Activated naive CD4-positive, alpha-beta T cell treated with Interleukin-2 at 50 U/mL for 16 hours (primary cell): Measurements from ENCODE around the gene IL23A.
"Not testable (repeated sequence)": the region's sequence is repeated elsewhere in the genome, so short reads cannot be mapped to it uniquely, and the experiment has no call there.

ENCODE experiments used
- DNase-seq: peaks from one replicate; pipeline ENCODE4 v3.0.0-alpha.2; 2020

Gene IL23A, protein sequence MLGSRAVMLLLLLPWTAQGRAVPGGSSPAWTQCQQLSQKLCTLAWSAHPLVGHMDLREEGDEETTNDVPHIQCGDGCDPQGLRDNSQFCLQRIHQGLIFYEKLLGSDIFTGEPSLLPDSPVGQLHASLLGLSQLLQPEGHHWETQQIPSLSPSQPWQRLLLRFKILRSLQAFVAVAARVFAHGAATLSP

GRCh38 chr12:56338308-56339157, at the start of gene IL23A:
Gene IL23A (plus strand): TSS chr12:56338884. CDS start chr12:56339045, 161 bp downstream.
- DNase-seq, result peak; percentile 89

- DNase-seq, result no peak
These were observed 44.9 kb upstream of the IL23A start for GRCh38 chr12:56293795-56294194.

DNA sequence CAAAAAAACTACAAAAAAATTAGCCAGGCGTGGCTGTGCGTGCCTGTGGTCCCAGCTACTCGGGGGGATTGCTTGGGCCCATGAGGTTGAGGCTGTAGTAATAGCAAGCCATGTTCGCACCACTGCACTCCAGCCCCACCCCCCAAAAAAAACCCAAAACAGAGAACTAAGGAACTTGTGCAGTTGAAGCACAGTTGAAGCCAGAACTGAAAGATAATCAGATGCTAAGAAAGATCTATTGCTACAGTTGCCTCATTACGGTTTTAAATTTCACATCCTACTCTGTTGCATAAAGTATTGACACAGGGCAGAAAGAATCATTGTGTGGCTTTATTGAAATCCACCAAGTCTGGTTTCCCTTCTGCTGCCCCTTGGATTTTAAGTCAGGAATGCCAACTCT, 42.4 kb upstream of the IL23A start:
- no peak for DNase-seq

DNA sequence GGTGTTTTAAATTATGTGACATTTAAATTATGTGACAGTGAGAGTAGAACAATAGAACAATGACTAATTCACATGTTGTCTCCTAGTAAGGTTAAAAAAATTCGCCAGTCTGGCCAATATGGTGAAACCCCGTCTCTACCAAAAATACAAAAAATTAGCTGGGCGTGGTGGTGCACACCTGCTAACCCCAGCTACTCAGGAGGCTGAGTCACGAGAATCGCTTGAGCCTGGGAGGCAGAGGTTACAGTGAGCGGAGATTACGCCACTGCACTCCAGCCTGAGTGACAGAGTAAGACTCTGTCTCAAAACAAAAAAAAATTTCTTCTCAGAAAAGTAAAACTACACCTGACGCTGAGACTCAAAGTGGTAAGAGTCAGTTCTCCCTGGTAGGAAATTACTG, 41.3 kb upstream of the IL23A start:
- DNase-seq, result no peak

DNA sequence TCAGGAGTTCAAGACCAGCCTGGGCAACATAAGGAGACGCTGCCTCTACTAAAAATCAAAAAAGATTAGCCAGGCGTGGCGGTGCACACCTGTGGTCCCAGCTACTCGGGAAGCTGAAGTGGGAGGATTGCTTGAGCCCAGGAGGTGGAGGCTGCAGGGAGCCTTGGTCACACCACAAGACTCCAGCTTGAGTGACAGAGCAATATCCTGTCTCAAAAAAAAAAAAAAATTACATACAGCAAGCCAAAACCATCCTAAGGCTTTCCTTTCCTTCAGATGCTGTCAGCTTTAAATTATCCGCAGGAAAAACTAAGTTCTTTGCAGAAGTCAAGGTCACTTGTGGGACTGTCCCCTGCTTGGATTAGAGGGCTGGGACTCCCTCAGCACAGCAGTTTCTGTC, 39.9 kb upstream of the IL23A start:
- no peak for DNase-seq

- DNase-seq, result peak; percentile 26
These were observed 39.3 kb upstream of the IL23A start for GRCh38 chr12:56299308-56299852.

- peak; percentile 99 for DNase-seq
These were observed 38.6 kb upstream of the IL23A start, which contains the start of gene CS for GRCh38 chr12:56299853-56300643. Gene CS (minus strand): TSS chr12:56300330. CDS start chr12:56300201, 129 bp downstream.

DNA sequence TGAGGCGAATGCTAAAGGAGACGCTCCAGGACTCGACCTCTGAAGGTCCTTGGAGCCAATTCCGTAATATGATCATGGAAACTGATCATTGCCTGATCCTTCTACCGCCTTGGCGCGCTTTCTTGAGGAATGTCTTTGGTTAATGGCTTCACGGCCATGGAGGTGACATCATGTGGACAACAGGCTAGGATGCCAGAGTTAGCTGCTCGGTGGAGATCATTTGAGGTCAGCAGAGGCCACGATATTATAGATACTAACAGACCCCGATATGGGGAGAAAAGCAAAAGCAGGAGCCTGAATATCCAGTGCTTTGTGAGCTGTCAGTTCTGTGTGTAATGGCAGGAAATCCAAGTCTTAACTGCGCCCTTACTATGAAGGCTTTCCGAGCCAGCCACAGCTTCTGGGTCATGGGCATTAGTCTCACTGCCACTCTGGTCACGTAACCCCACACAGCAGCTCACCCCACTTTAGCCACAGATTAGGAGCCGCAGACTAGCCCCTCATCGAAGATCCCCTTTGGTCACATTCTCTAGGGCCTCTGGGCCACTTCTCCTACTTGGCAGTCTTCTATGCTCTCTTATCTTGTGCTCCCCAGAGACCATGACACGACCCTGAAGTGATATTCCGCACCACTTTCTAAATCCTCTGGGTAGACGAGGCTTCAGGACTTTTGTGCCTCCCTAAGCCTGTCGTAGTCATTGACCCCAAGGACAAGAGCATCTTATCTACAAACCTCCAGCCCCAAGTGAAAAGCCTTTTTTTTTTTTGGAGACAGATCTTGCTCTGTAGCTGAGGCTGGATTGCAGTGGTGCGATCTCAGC, 37.8 kb upstream of the IL23A start:
- no peak for DNase-seq

DNA sequence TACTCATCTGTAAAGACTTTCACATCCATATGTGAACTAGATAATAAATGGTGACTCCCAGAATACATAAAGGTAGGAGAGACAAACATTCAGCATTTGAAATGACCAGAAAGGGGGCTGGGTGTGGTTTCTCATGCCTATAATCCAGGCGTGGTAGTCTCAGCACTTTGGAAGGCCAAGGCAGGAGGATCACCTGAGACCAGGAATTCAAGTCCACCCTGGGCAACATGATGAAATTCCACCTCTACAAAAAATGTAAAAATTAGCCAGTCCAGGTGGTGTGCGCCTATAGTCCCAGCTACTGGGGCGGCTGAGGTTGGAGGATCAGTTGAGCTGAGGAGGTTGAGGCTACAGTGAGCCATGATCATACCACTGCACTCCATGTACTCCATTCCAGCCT, 34.4 kb upstream of the IL23A start:
- DNase-seq, result no peak

DNA sequence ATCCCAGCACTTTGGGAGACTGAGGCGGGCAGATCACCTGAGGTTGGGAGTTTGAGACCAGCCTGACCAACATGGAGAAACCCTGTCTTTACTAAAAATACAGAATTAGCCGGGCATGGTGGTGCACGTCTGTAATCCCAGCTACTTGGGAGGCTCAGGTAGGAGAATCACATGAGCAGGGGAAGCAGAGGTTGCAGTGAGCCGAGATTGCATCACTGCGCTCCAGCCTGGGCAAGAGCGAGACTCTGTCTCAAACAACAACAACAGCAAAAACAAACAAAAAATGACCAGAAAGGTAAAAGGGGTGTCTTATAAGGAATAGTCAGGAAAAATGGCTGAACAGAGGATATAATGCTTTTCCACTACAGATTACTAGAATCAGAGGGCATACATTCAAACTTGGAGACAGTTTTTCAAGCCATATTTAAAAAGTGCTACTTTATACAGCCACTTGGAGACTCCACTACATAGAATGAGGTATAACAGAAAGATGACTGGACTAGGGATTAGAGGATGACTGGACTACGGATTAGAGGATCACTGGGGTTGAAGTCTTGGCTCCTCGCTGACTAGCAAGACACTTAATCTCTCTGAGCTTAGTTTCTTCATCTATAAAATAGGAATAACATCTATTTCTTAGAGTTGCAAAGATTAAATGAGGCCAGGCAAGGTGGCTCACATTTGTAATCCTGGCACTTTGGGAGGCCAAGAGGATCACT, 33.7 kb upstream of the IL23A start:
- no peak for DNase-seq

DNA sequence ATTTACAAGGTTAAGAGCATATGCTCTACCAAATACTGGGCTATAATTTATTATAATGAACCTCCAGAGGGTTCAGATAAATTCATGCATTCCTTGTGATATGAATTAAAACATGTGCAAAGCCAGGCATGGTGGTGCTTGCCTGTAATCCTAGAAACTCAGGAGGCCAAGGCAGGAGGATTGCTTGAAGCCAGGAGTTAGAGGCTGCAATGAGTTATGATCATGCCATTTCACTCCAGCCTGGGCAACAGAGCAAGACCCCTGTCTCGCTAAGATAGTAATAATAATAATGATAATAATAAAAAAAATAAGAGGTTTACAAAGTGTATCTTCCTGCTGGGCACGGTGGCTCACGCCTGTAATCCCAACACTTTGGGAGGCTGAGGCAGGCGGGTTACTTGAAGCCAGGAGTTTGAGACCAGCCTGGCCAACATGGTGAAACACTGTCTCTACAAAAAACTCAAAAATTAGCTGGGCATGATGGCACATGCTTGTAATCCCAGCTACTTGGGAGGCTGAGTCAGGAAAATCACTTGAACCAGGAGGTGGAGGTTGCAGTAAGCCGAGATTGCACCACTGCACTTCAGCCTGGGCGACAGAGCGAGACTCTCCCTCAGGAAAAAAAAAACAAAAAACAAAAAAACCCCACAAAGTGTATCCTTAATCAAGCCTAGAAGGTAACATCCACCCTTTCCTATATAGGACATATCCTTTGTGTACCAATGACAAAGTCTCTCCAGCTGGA, 31.3 kb upstream of the IL23A start:
- DNase-seq, result no peak

- DNase-seq, result no peak
These were observed 30.0 kb upstream of the IL23A start for GRCh38 chr12:56308714-56309113.

GRCh38 chr12:56311003-56311402, 27.7 kb upstream of the IL23A start:
- no peak for DNase-seq

DNA sequence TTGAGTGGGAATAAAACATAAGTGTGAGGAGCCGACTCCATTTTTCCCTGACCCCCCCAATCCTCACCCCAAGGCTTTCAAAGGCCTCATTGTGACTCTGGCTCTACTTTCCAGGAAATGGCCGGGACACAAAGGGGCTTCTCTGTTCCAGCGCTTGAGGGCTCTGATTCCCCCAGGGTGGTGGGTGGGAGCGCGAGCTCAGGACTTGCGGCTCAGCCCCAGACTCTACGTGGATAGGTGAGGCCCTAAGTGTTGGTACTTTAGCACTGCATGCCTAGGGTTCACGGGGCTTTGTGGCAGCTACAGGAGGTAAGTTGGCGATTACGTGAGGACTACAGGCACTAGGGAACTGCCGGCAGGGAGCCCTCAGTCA, 23.4 kb upstream of the IL23A start:
- DNase-seq, result no peak

GRCh38 chr12:56315622-56316473, 22.8 kb upstream of the IL23A start, which contains the start of gene CNPY2:
Gene CNPY2 (minus strand): TSS chr12:56315988. CDS start chr12:56315217, 771 bp downstream.
- DNase-seq, result peak; percentile 92

GRCh38 chr12:56317675-56318074, 21.0 kb upstream of the IL23A start:
- DNase-seq, result no peak

- no peak for DNase-seq
These were observed 17.7 kb upstream of the IL23A start for GRCh38 chr12:56321027-56321426.

DNA sequence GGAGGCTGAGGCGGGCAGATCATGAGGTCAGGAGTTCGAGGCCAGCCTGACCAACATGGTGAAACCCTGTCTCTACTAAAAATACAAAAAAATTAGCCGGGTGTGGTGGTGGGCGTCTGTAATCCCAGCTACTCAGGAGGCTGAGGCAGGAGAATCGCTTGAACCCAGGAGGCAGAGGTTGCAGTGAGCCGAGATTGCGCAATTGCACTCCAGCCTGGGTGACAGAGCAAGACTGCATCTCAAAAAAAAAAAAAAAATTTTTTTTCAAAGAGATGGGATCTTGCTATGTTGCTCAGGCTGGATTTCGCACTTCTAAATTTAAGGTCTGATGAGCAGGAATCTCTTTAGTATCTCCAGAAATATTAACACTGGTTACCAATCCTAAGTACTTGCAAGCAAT, 17.1 kb upstream of the IL23A start:
- DNase-seq, result not testable (repeated sequence)

DNA sequence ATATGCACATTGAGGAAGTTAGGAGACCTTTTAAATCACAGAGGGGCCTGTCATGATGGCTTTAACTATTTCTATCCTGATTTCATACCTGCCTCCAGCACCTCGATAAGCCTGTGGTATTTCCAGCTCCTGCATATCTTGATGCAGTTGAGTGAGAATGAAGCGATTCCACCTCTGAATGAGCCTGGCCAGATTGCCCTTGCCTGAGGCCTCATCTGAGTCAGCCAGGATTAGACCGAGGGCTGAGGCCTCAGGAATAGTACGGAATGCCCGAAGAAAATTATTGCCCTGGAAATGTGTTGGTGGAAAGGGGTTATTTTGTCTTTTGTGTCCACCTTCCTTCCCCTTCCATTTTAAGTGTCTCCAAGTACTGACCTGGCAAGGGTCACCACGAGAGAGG, 14.5 kb upstream of the IL23A start:
- DNase-seq, result no peak

DNA sequence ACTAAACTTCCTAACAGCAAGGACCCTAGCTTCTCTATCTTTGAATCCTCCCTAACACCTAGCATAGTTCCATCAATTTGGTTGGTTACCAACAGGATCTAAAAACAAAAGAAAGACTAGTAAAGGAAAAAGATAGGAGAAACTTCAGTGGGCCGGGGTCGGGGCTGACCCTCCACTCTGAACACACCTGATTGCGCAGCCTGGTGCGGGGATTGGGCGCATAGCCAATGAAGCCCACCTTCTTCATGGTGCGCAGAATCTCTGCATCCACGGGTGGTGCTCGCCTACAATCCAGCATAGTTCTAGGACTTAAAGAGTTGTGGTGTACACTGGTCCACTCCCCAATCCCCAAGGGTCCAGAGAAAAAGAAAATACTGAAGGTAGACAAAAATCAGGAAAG, 12.6 kb upstream of the IL23A start:
- no peak for DNase-seq
